Measurements from ENCODE around the gene SGCD.
A peak's percentile ranks its signal among the peaks of the same experiment; 100 is the strongest.

SGCD gene

DNA sequence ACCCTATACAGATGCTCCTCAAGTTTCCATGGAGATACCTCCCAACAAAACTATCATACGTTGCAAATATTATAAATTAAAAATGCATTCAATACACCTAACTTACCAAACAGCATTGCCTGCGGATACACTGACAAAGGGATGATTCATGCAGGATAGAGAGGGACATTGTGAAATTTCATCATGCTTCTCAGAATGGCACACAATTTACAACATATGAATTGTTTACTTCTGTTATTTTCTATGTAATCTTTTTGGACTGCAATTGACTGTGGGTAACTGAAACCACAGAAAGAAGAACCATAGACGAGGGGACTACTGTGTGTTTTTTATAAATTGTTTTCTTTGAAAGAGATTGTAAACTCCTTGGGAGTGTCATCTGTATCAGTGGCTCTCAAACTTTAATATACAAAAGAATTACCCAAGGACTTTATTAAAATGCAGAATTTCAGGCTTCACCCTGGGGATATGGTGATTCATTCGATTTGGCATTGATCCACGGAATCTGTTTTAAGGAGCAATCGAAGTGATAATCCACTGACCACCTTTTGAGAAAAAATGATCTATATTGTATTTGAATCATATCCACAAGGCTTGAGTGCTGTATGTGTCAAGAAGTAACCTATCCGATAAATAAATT lies 146.4 kb downstream of the SGCD start:
- Histone ChIP-seq H2BK5ac (ENCODE audit: low read depth, low read length, poor library complexity, severe bottlenecking) (no peak overlapping the region), H4K8ac (ENCODE audit: low read length) (no peak overlapping the region), H3K79me1 (replicated peaks; ENCODE audit: low read length, poor library complexity, severe bottlenecking) (no peaks in the 10 kb centered on the region), H4K91ac (ENCODE audit: low read length) (no peak overlapping the region), H3K27me3 (ENCODE audit: control insufficient read depth in 1 of 2, insufficient read depth in 1 of 2, low read length in 2 of 2) (no peaks in the 10 kb centered on the region), H2AFZ (ENCODE audit: low read depth, low read length) (no peak overlapping the region), H3K36me3 (ENCODE audit: control insufficient read depth in 1 of 2, insufficient read depth in 2 of 2, low read depth in 1 of 2, low read length in 2 of 2) (no peaks in the 10 kb centered on the region), H3K18ac (ENCODE audit: low read depth in 1 of 2, low read length in 2 of 2) (no peak overlapping the region), H3K9ac (ENCODE audit: low read length) (no peak overlapping the region), H2AK5ac (ENCODE audit: low read length, severe bottlenecking) (no peak overlapping the region), H3K23ac (ENCODE audit: low read length in 2 of 2) (no peak overlapping the region), H2BK12ac (ENCODE audit: low read length in 2 of 2) (no peak overlapping the region), H3K4me3 (ENCODE audit: insufficient read depth in 1 of 2, low read depth in 1 of 2, low read length in 2 of 2) (no peak overlapping the region), H2BK120ac (ENCODE audit: low read depth, low read length) (no peak overlapping the region), H3K4ac (ENCODE audit: low read depth in 1 of 2, low read length in 2 of 2) (no peak overlapping the region), H3K9me3 (ENCODE audit: control insufficient read depth, low read length) (no peaks in the 10 kb centered on the region), H3K4me1 (ENCODE audit: control insufficient read depth, insufficient read depth, low read depth, low read length) (peaks cover 8% of the 10 kb centered on the region), H2BK15ac (ENCODE audit: low read depth, poor library complexity, severe bottlenecking) (no peak overlapping the region), H3K4me2 (ENCODE audit: low read length, poor library complexity, severe bottlenecking) (no peak overlapping the region), H3K14ac (ENCODE audit: low read length in 2 of 2) (no peak overlapping the region), H3K27ac (ENCODE audit: low read length, poor library complexity, severe bottlenecking) (no peak overlapping the region)
- peak; percentile 75 for DNase-seq
- WGBS, result 74% methylated on average over 3 of the region's 7 CpGs

- Histone ChIP-seq H2BK15ac (ENCODE audit: low read depth, poor library complexity, severe bottlenecking) (no peak overlapping the region), H3K9me3 (ENCODE audit: control insufficient read depth, low read length) (no peaks in the 10 kb centered on the region), H3K4me1 (ENCODE audit: control insufficient read depth, insufficient read depth, low read depth, low read length) (peaks cover 8% of the 10 kb centered on the region), H3K9ac (ENCODE audit: low read length) (no peak overlapping the region), H2BK12ac (ENCODE audit: low read length in 2 of 2) (peak overlapping the region in 1 of 2 experiments; percentile 98), H4K91ac (ENCODE audit: low read length) (peak overlapping the region; percentile 8), H3K23ac (ENCODE audit: low read length in 2 of 2) (no peak overlapping the region), H3K79me1 (replicated peaks; ENCODE audit: low read length, poor library complexity, severe bottlenecking) (no peaks in the 10 kb centered on the region), H3K27me3 (ENCODE audit: control insufficient read depth in 1 of 2, insufficient read depth in 1 of 2, low read length in 2 of 2) (no peaks in the 10 kb centered on the region), H3K36me3 (ENCODE audit: control insufficient read depth in 1 of 2, insufficient read depth in 2 of 2, low read depth in 1 of 2, low read length in 2 of 2) (no peaks in the 10 kb centered on the region), H2BK5ac (ENCODE audit: low read depth, low read length, poor library complexity, severe bottlenecking) (no peak overlapping the region), H3K4me3 (ENCODE audit: insufficient read depth in 1 of 2, low read depth in 1 of 2, low read length in 2 of 2) (no peak overlapping the region), H2AFZ (ENCODE audit: low read depth, low read length) (no peak overlapping the region), H3K14ac (ENCODE audit: low read length in 2 of 2) (no peak overlapping the region), H2BK120ac (ENCODE audit: low read depth, low read length) (no peak overlapping the region), H3K27ac (ENCODE audit: low read length, poor library complexity, severe bottlenecking) (no peak overlapping the region), H2AK5ac (ENCODE audit: low read length, severe bottlenecking) (peak overlapping the region; percentile 60), H3K4me2 (ENCODE audit: low read length, poor library complexity, severe bottlenecking) (no peak overlapping the region), H3K4ac (ENCODE audit: low read depth in 1 of 2, low read length in 2 of 2) (peak overlapping the region in 1 of 2 experiments; percentile 9), H3K18ac (ENCODE audit: low read depth in 1 of 2, low read length in 2 of 2) (peak overlapping the region; percentile 1 to 67), H4K8ac (ENCODE audit: low read length) (no peak overlapping the region)
- peak; percentile 42 for DNase-seq
- 70% methylated on average over 5 of the region's 5 CpGs for WGBS
Measured at GRCh38 chr5:156474251-156474650, 147.3 kb downstream of the SGCD start.

DNA sequence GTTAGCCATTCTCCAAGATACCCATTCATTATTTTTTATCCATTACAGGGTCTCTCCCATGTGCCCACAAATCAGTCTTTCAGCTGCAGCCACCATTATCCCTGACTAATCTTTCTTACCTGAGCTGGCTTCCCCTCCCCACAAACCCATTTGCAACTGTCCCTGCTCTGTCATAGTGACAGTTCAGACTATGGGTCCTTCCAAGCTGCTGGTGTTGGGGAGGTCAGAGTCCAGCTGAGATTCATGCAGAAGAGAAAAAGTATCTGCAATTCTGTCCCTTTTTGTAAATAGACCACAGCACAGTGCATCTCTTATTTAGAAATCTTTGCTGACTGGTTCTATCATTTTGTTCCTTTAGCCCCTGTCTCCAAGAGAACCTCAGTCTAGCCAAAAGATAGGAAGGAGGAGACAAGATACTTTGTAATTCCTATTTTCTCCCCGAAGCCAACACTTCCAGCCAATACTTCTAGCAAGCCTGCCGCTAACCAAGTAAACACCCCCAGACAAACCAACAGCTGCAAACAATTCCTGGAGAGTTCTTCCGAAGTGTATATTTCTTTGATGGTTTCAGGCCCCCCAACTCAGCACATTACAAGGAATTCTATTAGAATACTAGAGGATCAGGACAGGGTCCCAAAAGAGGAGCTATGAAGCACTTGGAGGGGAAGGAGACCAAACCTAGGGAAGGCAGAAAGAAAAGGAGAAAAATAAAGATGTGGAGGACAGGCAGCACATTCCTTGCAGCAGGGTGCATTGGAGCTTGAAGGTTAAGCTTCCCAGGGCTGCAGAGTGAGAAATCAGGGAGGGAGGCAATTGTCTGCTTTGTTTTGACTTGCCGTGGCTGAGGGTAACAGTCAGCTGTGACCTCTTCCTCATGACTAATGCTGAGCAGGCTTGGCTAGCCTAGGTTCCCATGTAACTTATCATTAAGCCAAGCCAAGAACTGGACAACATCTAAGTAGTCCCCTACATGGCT lies 148.5 kb downstream of the SGCD start:
- H3K18ac ChIP-seq (ENCODE audit: low read depth in 1 of 2, low read length in 2 of 2), result peak overlapping the region; percentile 55 to 72
- no peak overlapping the region for H2BK120ac ChIP-seq (ENCODE audit: low read depth, low read length)
- peak overlapping the region in 1 of 2 experiments; percentile 29 for H3K4ac ChIP-seq (ENCODE audit: low read depth in 1 of 2, low read length in 2 of 2)
- H3K36me3 ChIP-seq (ENCODE audit: control insufficient read depth in 1 of 2, insufficient read depth in 2 of 2, low read depth in 1 of 2, low read length in 2 of 2), result no peaks in the 10 kb centered on the region
- H2BK5ac ChIP-seq (ENCODE audit: low read depth, low read length, poor library complexity, severe bottlenecking), result peak overlapping the region; percentile 48
- no peaks in the 10 kb centered on the region for H3K27me3 ChIP-seq (ENCODE audit: control insufficient read depth in 1 of 2, insufficient read depth in 1 of 2, low read length in 2 of 2)
- peak overlapping the region; percentile 93 for H3K27ac ChIP-seq (ENCODE audit: low read length, poor library complexity, severe bottlenecking)
- H2AFZ ChIP-seq (ENCODE audit: low read depth, low read length), result no peak overlapping the region
- peak overlapping the region in 1 of 2 experiments; percentile 53 for H3K4me3 ChIP-seq (ENCODE audit: insufficient read depth in 1 of 2, low read depth in 1 of 2, low read length in 2 of 2)
- 21% methylated on average over 3 of the region's 4 CpGs for WGBS
- H3K14ac ChIP-seq (ENCODE audit: low read length in 2 of 2), result no peak overlapping the region
- H2AK5ac ChIP-seq (ENCODE audit: low read length, severe bottlenecking), result peak overlapping the region; percentile 69
- H3K23ac ChIP-seq (ENCODE audit: low read length in 2 of 2), result no peak overlapping the region
- peak overlapping the region; percentile 17 for H3K4me2 ChIP-seq (ENCODE audit: low read length, poor library complexity, severe bottlenecking)
- no peaks in the 10 kb centered on the region for H3K79me1 ChIP-seq (replicated peaks; ENCODE audit: low read length, poor library complexity, severe bottlenecking)
- H3K9ac ChIP-seq (ENCODE audit: low read length), result peak overlapping the region; percentile 56
- peak; percentile 94 for DNase-seq
- no peak overlapping the region for H4K8ac ChIP-seq (ENCODE audit: low read length)
- no peak overlapping the region for H2BK12ac ChIP-seq (ENCODE audit: low read length in 2 of 2)
- H3K9me3 ChIP-seq (ENCODE audit: control insufficient read depth, low read length), result no peaks in the 10 kb centered on the region
- no peak overlapping the region for H2BK15ac ChIP-seq (ENCODE audit: low read depth, poor library complexity, severe bottlenecking)
- peaks cover 8% of the 10 kb centered on the region for H3K4me1 ChIP-seq (ENCODE audit: control insufficient read depth, insufficient read depth, low read depth, low read length)
- no peak overlapping the region for H4K91ac ChIP-seq (ENCODE audit: low read length)

DNA sequence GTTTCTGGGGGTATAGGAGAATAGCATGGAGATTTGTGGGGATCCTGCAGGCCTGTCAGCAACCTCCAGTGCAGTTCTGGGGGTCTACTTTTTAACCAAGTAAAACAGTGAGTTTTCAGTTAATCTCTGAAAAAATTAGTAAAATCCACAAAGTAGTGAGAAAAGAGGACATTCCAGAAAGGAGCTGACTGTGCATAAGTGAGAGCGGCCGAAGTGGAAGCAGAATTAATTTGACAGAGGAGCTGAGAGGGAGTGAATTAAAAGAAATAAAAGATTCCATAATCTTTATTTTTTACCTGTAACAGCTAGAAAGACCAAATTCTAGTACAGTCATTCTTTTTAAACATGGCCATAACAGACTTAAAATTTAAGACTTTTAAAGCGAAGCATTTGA lies 149.2 kb downstream of the SGCD start:
- H4K8ac ChIP-seq (ENCODE audit: low read length), result no peak overlapping the region
- H3K4me1 ChIP-seq (ENCODE audit: control insufficient read depth, insufficient read depth, low read depth, low read length), result peaks cover 8% of the 10 kb centered on the region
- no peaks in the 10 kb centered on the region for H3K27me3 ChIP-seq (ENCODE audit: control insufficient read depth in 1 of 2, insufficient read depth in 1 of 2, low read length in 2 of 2)
- H3K27ac ChIP-seq (ENCODE audit: low read length, poor library complexity, severe bottlenecking), result peak overlapping the region; percentile 93
- H3K9ac ChIP-seq (ENCODE audit: low read length), result peak overlapping the region; percentile 56
- H3K4me3 ChIP-seq (ENCODE audit: insufficient read depth in 1 of 2, low read depth in 1 of 2, low read length in 2 of 2), result peak overlapping the region in 1 of 2 experiments; percentile 53
- H2BK120ac ChIP-seq (ENCODE audit: low read depth, low read length), result no peak overlapping the region
- no peak overlapping the region for H2BK15ac ChIP-seq (ENCODE audit: low read depth, poor library complexity, severe bottlenecking)
- no peaks in the 10 kb centered on the region for H3K9me3 ChIP-seq (ENCODE audit: control insufficient read depth, low read length)
- peak overlapping the region; percentile 14 for H3K4me2 ChIP-seq (ENCODE audit: low read length, poor library complexity, severe bottlenecking)
- no peak overlapping the region for H2BK5ac ChIP-seq (ENCODE audit: low read depth, low read length, poor library complexity, severe bottlenecking)
- no peak overlapping the region for H2AFZ ChIP-seq (ENCODE audit: low read depth, low read length)
- H4K91ac ChIP-seq (ENCODE audit: low read length), result no peak overlapping the region
- DNase-seq, result no peak
- no peaks in the 10 kb centered on the region for H3K79me1 ChIP-seq (replicated peaks; ENCODE audit: low read length, poor library complexity, severe bottlenecking)
- no peak overlapping the region for H3K23ac ChIP-seq (ENCODE audit: low read length in 2 of 2)
- no peak overlapping the region for H2BK12ac ChIP-seq (ENCODE audit: low read length in 2 of 2)
- WGBS, result 93% methylated on average over 1 of the region's 3 CpGs
- H3K4ac ChIP-seq (ENCODE audit: low read depth in 1 of 2, low read length in 2 of 2), result no peak overlapping the region
- no peak overlapping the region for H3K14ac ChIP-seq (ENCODE audit: low read length in 2 of 2)
- no peak overlapping the region for H3K18ac ChIP-seq (ENCODE audit: low read depth in 1 of 2, low read length in 2 of 2)
- no peak overlapping the region for H2AK5ac ChIP-seq (ENCODE audit: low read length, severe bottlenecking)
- H3K36me3 ChIP-seq (ENCODE audit: control insufficient read depth in 1 of 2, insufficient read depth in 2 of 2, low read depth in 1 of 2, low read length in 2 of 2), result no peaks in the 10 kb centered on the region

Data from mesenchymal stem cell (in vitro differentiated cells and primary cell).